Ishikawa (cell line): ENCODE data around the gene CALHM4.

Experiments used
- EP300 ChIP-seq: IDR thresholded peaks from 2 replicates; pipeline ENCODE4 v1.6.1; 2012; ENCODE audit warnings: borderline replicate concordance
- MAX ChIP-seq: IDR thresholded peaks from 2 replicates; pipeline ENCODE4 v1.6.1; 2012

GRCh38 chr6:116533233-116533957 is 20.2 kb upstream of the CALHM4 start:
- no peak for TF ChIP-seq EP300
- TF ChIP-seq MAX = no peak
